OCI-LY1 (cell line): Measurements from ENCODE around the gene CYGB.

ENCODE experiments used
- H2AFZ ChIP-seq: fragments of 200-600 bp; sonication (generic), shearing (Covaris generic); 2 replicates; pipeline ENCODE4 v1.6.0; 2014; ENCODE audit warnings: antibody characterized with exemption, mild to moderate bottlenecking, low read length
- H3F3A ChIP-seq: fragments of 200-600 bp; sonication (generic), shearing (Covaris generic); 2 replicates; pipeline ENCODE4 v1.6.0; 2014; ENCODE audit warnings: mild to moderate bottlenecking, antibody characterized with exemption, low read length, moderate library complexity; ENCODE audit not compliant: insufficient read depth
- H3K27ac ChIP-seq: fragments of 200-600 bp; sonication (generic); 2 replicates; pipeline ENCODE4 v1.5.1; 2014; ENCODE audit warnings: low read length, mixed run types, mild to moderate bottlenecking, low read depth; ENCODE audit not compliant: poor library complexity, severe bottlenecking
- H3K27me3 ChIP-seq: fragments of 200-600 bp; sonication (generic); 2 replicates; pipeline ENCODE4 v1.6.0; 2014; ENCODE audit warnings: antibody characterized with exemption, mild to moderate bottlenecking, low read length, moderate library complexity; ENCODE audit not compliant: insufficient read depth
- H3K36me3 ChIP-seq: fragments of 200-600 bp; sonication (generic); 2 replicates; pipeline ENCODE4 v1.6.1; 2014; ENCODE audit warnings: mild to moderate bottlenecking, antibody characterized with exemption, low read length, moderate library complexity, mixed read lengths; ENCODE audit not compliant: insufficient read depth
- H3K4me1 ChIP-seq: fragments of 200-600 bp; sonication (generic); 2 replicates; pipeline ENCODE4 v1.5.1; 2014; ENCODE audit warnings: mild to moderate bottlenecking, low read length, moderate library complexity; ENCODE audit not compliant: insufficient read depth, severe bottlenecking
- H3K4me2 ChIP-seq: fragments of 200-600 bp; sonication (generic), shearing (Covaris generic); 2 replicates; pipeline ENCODE4 v1.6.1; 2014; ENCODE audit warnings: low read length
- H3K4me3 ChIP-seq: fragments of 200-600 bp; sonication (generic); 2 replicates; pipeline ENCODE4 v1.5.1; 2014; ENCODE audit warnings: low read length, low read depth, mild to moderate bottlenecking, mixed read lengths; ENCODE audit not compliant: poor library complexity, severe bottlenecking
- H3K79me2 ChIP-seq: fragments of 200-600 bp; shearing (Covaris generic); 2 replicates; pipeline ENCODE4 v1.6.1; 2016; ENCODE audit warnings: mixed run types, low read length, mixed read lengths; ENCODE audit not compliant: insufficient read depth
- H3K9ac ChIP-seq: fragments of 200-600 bp; sonication (generic), shearing (Covaris generic); 2 replicates; pipeline ENCODE4 v1.6.1; 2014; ENCODE audit warnings: mild to moderate bottlenecking, low read length, mixed read lengths
- H3K9me2 ChIP-seq: fragments of 200-600 bp; sonication (generic), shearing (Covaris generic); 2 replicates; pipeline ENCODE4 v1.6.1; 2014; ENCODE audit warnings: low read depth, mild to moderate bottlenecking, low read length, mixed read lengths
- H3K9me3 ChIP-seq: fragments of 200-600 bp; shearing (Covaris generic); 2 replicates; pipeline ENCODE4 v1.6.1; 2014; ENCODE audit warnings: low read length, mixed read lengths
- H4K20me1 ChIP-seq: fragments of 200-600 bp; sonication (generic), shearing (Covaris generic); 2 replicates; pipeline ENCODE4 v1.6.0; 2016; ENCODE audit warnings: mild to moderate bottlenecking, low read length; ENCODE audit not compliant: insufficient read depth
- CTCF ChIP-seq: fragments of 200-600 bp; sonication (generic), shearing (Covaris generic); IDR thresholded peaks from 2 replicates; pipeline ENCODE4 v1.5.1; 2017; ENCODE audit warnings: mild to moderate bottlenecking, antibody characterized with exemption, low read length, moderate library complexity, mixed read lengths
- EZH2 ChIP-seq: fragments of 200-600 bp; sonication (generic), shearing (Covaris generic); IDR thresholded peaks from 2 replicates; pipeline ENCODE4 v1.8.0; 2017; ENCODE audit warnings: borderline replicate concordance, mixed run types, mild to moderate bottlenecking, antibody characterized with exemption, low read length, moderate library complexity, mixed read lengths

The CYGB gene

GRCh38 chr17:76543826-76544545 lies 6.5 kb upstream of the CYGB start:
- Histone ChIP-seq H3K27me3 (peaks cover 5% of the 10 kb centered on the region), H3K4me1 (no peaks in the 10 kb centered on the region), H2AFZ (no peak overlapping the region), H3F3A (no peaks in the 10 kb centered on the region), H3K9me3 (no peaks in the 10 kb centered on the region), H3K4me3 (no peak overlapping the region), H4K20me1 (no peaks in the 10 kb centered on the region), H3K9me2 (no peaks in the 10 kb centered on the region), H3K79me2 (no peaks in the 10 kb centered on the region), H3K9ac (no peak overlapping the region), H3K4me2 (no peak overlapping the region), H3K36me3 (no peaks in the 10 kb centered on the region), H3K27ac (no peak overlapping the region)
- TF ChIP-seq CTCF (no peak), EZH2 (no peak)

- H3K36me3 ChIP-seq: no peaks in the 10 kb centered on the region
- H3F3A ChIP-seq: no peaks in the 10 kb centered on the region
- H2AFZ ChIP-seq: no peak overlapping the region
- no peaks in the 10 kb centered on the region for H3K9me2 ChIP-seq
- no peaks in the 10 kb centered on the region for H3K4me1 ChIP-seq
- no peak overlapping the region for H3K9ac ChIP-seq
- TF ChIP-seq CTCF (no peak), EZH2 (no peak)
- no peak overlapping the region for H3K4me3 ChIP-seq
- H3K27me3 ChIP-seq: peaks cover 5% of the 10 kb centered on the region
- H3K9me3 ChIP-seq: no peaks in the 10 kb centered on the region
- H3K27ac ChIP-seq: no peak overlapping the region
- H3K79me2 ChIP-seq: no peaks in the 10 kb centered on the region
- H4K20me1 ChIP-seq: no peaks in the 10 kb centered on the region
- H3K4me2 ChIP-seq: no peak overlapping the region
Measured at GRCh38 chr17:76543482-76543825, 5.9 kb upstream of the CYGB start.

- TF ChIP-seq EZH2 (no peak), CTCF (no peak)
- no peaks in the 10 kb centered on the region for H3K4me1 ChIP-seq
Measured at GRCh38 chr17:76542984-76543383, 5.5 kb upstream of the CYGB start.

More at GRCh38 chr17:76542984-76543383, 5.5 kb upstream of the CYGB start:
- Histone ChIP-seq H2AFZ (no peak overlapping the region), H3K9me3 (no peaks in the 10 kb centered on the region), H4K20me1 (no peaks in the 10 kb centered on the region), H3K27me3 (peaks cover 5% of the 10 kb centered on the region), H3K4me3 (no peak overlapping the region), H3K79me2 (no peaks in the 10 kb centered on the region), H3K9ac (no peak overlapping the region), H3F3A (no peaks in the 10 kb centered on the region), H3K9me2 (no peaks in the 10 kb centered on the region), H3K4me2 (no peak overlapping the region), H3K27ac (no peak overlapping the region), H3K36me3 (no peaks in the 10 kb centered on the region)
